Esophagus (tissue), 2 donors: ENCODE results near the gene CPZ. TPM values are rescaled to one million over a fixed set of nuclear protein-coding genes. Genes with fewer than 3 reads are reported as not detected.
"Not testable (repeated sequence)": the region's sequence is repeated elsewhere in the genome, so short reads cannot be mapped to it uniquely, and the experiment has no call there.

Experiments
- H3K27ac ChIP-seq, 2 donors: one replicate each; pipeline ENCODE4 v1.5.1; 2013; ENCODE audit warnings: low read depth in 2 of 2, mild to moderate bottlenecking in 2 of 2, inconsistent platforms in 1 of 2, low read length in 1 of 2, moderate library complexity in 1 of 2
- H3K27me3 ChIP-seq, 2 donors: one replicate each; pipeline ENCODE4 v1.6.1; 2013; ENCODE audit warnings: low read length in 2 of 2, control low read depth in 1 of 2, mild to moderate bottlenecking in 1 of 2; ENCODE audit not compliant: insufficient read depth in 2 of 2, control insufficient read depth in 1 of 2
- H3K36me3 ChIP-seq, 2 donors: one replicate each; pipeline ENCODE4 v1.6.1; 2013; ENCODE audit warnings: low read length in 1 of 2; ENCODE audit not compliant: control insufficient read depth in 2 of 2, insufficient read depth in 2 of 2
- H3K4me1 ChIP-seq, 2 donors: one replicate each; pipeline ENCODE4 v1.6.1; 2013; ENCODE audit warnings: low read length in 1 of 2; ENCODE audit not compliant: control insufficient read depth in 2 of 2, insufficient read depth in 2 of 2
- H3K4me3 ChIP-seq, 2 donors: one replicate each; pipeline ENCODE4 v1.5.1; 2013; ENCODE audit warnings: low read length in 2 of 2, mild to moderate bottlenecking in 2 of 2, low read depth in 1 of 2, moderate library complexity in 1 of 2
- H3K9me3 ChIP-seq, 2 donors: one replicate each; pipeline ENCODE4 v1.6.1; 2013; ENCODE audit warnings: mild to moderate bottlenecking in 2 of 2, low read depth in 1 of 2, low read length in 1 of 2, moderate library complexity in 1 of 2; ENCODE audit not compliant: control insufficient read depth in 2 of 2, insufficient read depth in 1 of 2
- WGBS, 2 donors: extraction: QIAGEN DNeasy Blood & Tissue Kit; methylation state at CpG; one replicate each; pipeline ENCODE4 v1.1.7; 2013; 5-methylcytosine and 5-hydroxymethylcytosine counted together
- polyA plus RNA-seq, 2 donors: library from polyadenylated mRNA; stranded (reverse); fragments of 200-250 nt; gene quantifications; one replicate each; pipeline ENCODE4 v1.2.3, GENCODE V29; 2013
- donor health status: healthy with polysubstance abuse.
- donor health status: Bipolar disorder and iron deficiency.

Gene CPZ
- polyA plus RNA-seq, 2 donors: 3.4 to 7.2 TPM

- H3K4me3 ChIP-seq: no peak overlapping the region
These were observed 60.9 kb downstream of the CPZ start for GRCh38 chr4:8653326-8654000.

GRCh38 chr4:8654139-8654538 is 61.6 kb downstream of the CPZ start:
- not testable (repeated sequence) for H3K36me3 ChIP-seq, H3K27me3 ChIP-seq, H3K27ac ChIP-seq, H3K4me1 ChIP-seq, H3K4me3 ChIP-seq, H3K9me3 ChIP-seq
- WGBS, 2 donors: 86 to 94% methylated on average over 5 of the region's 5 CpGs

More at GRCh38 chr4:8653326-8654000, 60.9 kb downstream of the CPZ start:
- no peaks in the 10 kb centered on the region for H3K27me3 ChIP-seq
- H3K4me1 ChIP-seq: no peaks in the 10 kb centered on the region
- H3K36me3 ChIP-seq: no peaks in the 10 kb centered on the region
- WGBS, 2 donors: 76% methylated on average over 22 of the region's 22 CpGs
- H3K27ac ChIP-seq: no peak overlapping the region
- H3K9me3 ChIP-seq: no peaks in the 10 kb centered on the region

GRCh38 chr4:8655411-8656184 is 63.0 kb downstream of the CPZ start:
- Histone ChIP-seq H3K4me3 (no peak overlapping the region), H3K4me1 (no peaks in the 10 kb centered on the region), H3K36me3 (no peaks in the 10 kb centered on the region), H3K9me3 (no peaks in the 10 kb centered on the region), H3K27me3 (no peaks in the 10 kb centered on the region), H3K27ac (no peak overlapping the region)
- 83 to 84% methylated on average over 25 of the region's 25 CpGs for WGBS, 2 donors

- WGBS, 2 donors: 86 to 87% methylated on average over 11 of the region's 11 CpGs
- Histone ChIP-seq H3K4me1 (no peaks in the 10 kb centered on the region), H3K36me3 (no peaks in the 10 kb centered on the region), H3K9me3 (no peaks in the 10 kb centered on the region), H3K4me3 (no peak overlapping the region), H3K27ac (no peak overlapping the region), H3K27me3 (no peaks in the 10 kb centered on the region)
These were observed 63.6 kb downstream of the CPZ start for GRCh38 chr4:8656185-8656517.

GRCh38 chr4:8656711-8657380 is 64.3 kb downstream of the CPZ start:
- no peak overlapping the region for H3K27ac ChIP-seq
- H3K9me3 ChIP-seq: no peaks in the 10 kb centered on the region
- H3K4me1 ChIP-seq: no peaks in the 10 kb centered on the region
- 65 to 70% methylated on average over 16 to 17 of the region's 17 CpGs for WGBS, 2 donors
- no peaks in the 10 kb centered on the region for H3K27me3 ChIP-seq
- H3K4me3 ChIP-seq: no peak overlapping the region
- H3K36me3 ChIP-seq: no peaks in the 10 kb centered on the region

- no peak overlapping the region for H3K27ac ChIP-seq
- H3K27me3 ChIP-seq: no peaks in the 10 kb centered on the region
- 65 to 73% methylated on average over 11 of the region's 11 CpGs for WGBS, 2 donors
- no peaks in the 10 kb centered on the region for H3K36me3 ChIP-seq
- no peaks in the 10 kb centered on the region for H3K4me1 ChIP-seq
- H3K9me3 ChIP-seq: no peaks in the 10 kb centered on the region
- no peak overlapping the region for H3K4me3 ChIP-seq
These were observed 65.0 kb downstream of the CPZ start for GRCh38 chr4:8657381-8658088.

- Histone ChIP-seq H3K9me3 (peaks cover 0 to 3% of the 10 kb centered on the region in 2 donors), H3K36me3 (no peaks in the 10 kb centered on the region), H3K27me3 (peaks cover 0 to 4% of the 10 kb centered on the region in 2 donors), H3K4me1 (no peaks in the 10 kb centered on the region), H3K4me3 (no peak overlapping the region), H3K27ac (no peak overlapping the region)
- 81 to 86% methylated on average over 9 of the region's 9 CpGs for WGBS, 2 donors
These were observed 70.2 kb downstream of the CPZ start for GRCh38 chr4:8662776-8663175.

- 48 to 56% methylated on average over 18 of the region's 18 CpGs for WGBS, 2 donors
- Histone ChIP-seq H3K36me3 (no peaks in the 10 kb centered on the region), H3K9me3 (peaks cover 0 to 3% of the 10 kb centered on the region in 2 donors), H3K27me3 (peaks cover 0 to 4% of the 10 kb centered on the region in 2 donors), H3K27ac (no peak overlapping the region), H3K4me1 (no peaks in the 10 kb centered on the region), H3K4me3 (no peak overlapping the region)
These were observed 71.7 kb downstream of the CPZ start for GRCh38 chr4:8664031-8664805.

- Histone ChIP-seq H3K27ac (no peak overlapping the region), H3K4me1 (no peaks in the 10 kb centered on the region), H3K36me3 (no peaks in the 10 kb centered on the region), H3K9me3 (peaks cover 0 to 3% of the 10 kb centered on the region in 2 donors), H3K4me3 (no peak overlapping the region), H3K27me3 (peaks cover 0 to 4% of the 10 kb centered on the region in 2 donors)
- WGBS, 2 donors: 59 to 64% methylated on average over 8 of the region's 8 CpGs
These were observed 72.4 kb downstream of the CPZ start for GRCh38 chr4:8664976-8665375.
